HepG2 (cell line): ENCODE measurements around the gene NXN. TPM values are rescaled to one million over a fixed set of nuclear protein-coding genes. Genes with fewer than 3 reads are reported as not detected.

Source experiments
- FOXA3 ChIP-seq: IDR thresholded peaks from 2 replicates; pipeline ENCODE4 v1.6.1; 2016; ENCODE audit warnings: missing genetic modification reagents, missing compliant biosample characterization
- HCFC1 ChIP-seq: fragments of 150-350 bp; IDR thresholded peaks from 2 replicates; pipeline ENCODE4 v1.6.1; 2014; ENCODE audit warnings: low read depth, low read length
- HOXA5 ChIP-seq: sonication (generic); formaldehyde crosslinking; IDR thresholded peaks from 2 replicates; pipeline ENCODE4 v1.4.0; 2020; ENCODE audit warnings: missing genetic modification reagents
- IKZF4 ChIP-seq: sonication (generic); formaldehyde crosslinking; IDR thresholded peaks from 2 replicates; pipeline ENCODE4 v1.5.1; 2020; ENCODE audit warnings: borderline replicate concordance, mild to moderate bottlenecking, low read depth, missing genetic modification reagents; ENCODE audit errors: not compliant biosample characterization
- JUNB ChIP-seq: sonication (generic); formaldehyde crosslinking; IDR thresholded peaks from 2 replicates; pipeline ENCODE4 v1.8.0; 2022; ENCODE audit warnings: missing genetic modification reagents, mild to moderate bottlenecking, borderline replicate concordance
- POLR2AphosphoS5 ChIP-seq: IDR thresholded peaks from 2 replicates; pipeline ENCODE4 v1.6.1; 2012; ENCODE audit warnings: low read depth, low read length
- RBFOX2 ChIP-seq: fragments of 200-400 bp; formaldehyde crosslinking; IDR thresholded peaks from 2 replicates; pipeline ENCODE4 v1.6.1; 2017; ENCODE audit warnings: low read depth, mild to moderate bottlenecking, low read length
- RFXAP ChIP-seq: sonication (generic); formaldehyde crosslinking; IDR thresholded peaks from 2 replicates; pipeline ENCODE4 v1.4.0; 2020; ENCODE audit warnings: missing genetic modification reagents, borderline replicate concordance
- SALL1 ChIP-seq: sonication (generic); formaldehyde crosslinking; IDR thresholded peaks from 2 replicates; pipeline ENCODE4 v1.8.0; 2022; ENCODE audit warnings: mild to moderate bottlenecking, missing genetic modification reagents
- SCMH1 ChIP-seq: sonication (generic); formaldehyde crosslinking; IDR thresholded peaks from 2 replicates; pipeline ENCODE4 v1.9.0; 2021; ENCODE audit warnings: missing genetic modification reagents, mild to moderate bottlenecking, borderline replicate concordance
- TCF12 ChIP-seq, 2 experiments: fragments of 450-650 bp in 1 of 2; sonication (generic) in 1 of 2; formaldehyde crosslinking in 1 of 2; IDR thresholded peaks; 2 replicates each; pipeline versions ENCODE4 v1.6.1 to v1.8.0; 2017 to 2022; ENCODE audit warnings: antibody characterized with exemption in 1 of 2, mild to moderate bottlenecking in 1 of 2, missing genetic modification reagents in 1 of 2, moderate library complexity in 1 of 2
- YY1 ChIP-seq: IDR thresholded peaks from 2 replicates; pipeline ENCODE4 v1.6.1; 2011; ENCODE audit warnings: low read length, low read depth, moderate library complexity, mild to moderate bottlenecking; ENCODE audit not compliant: insufficient read depth, insufficient replicate concordance
- ZBTB1 ChIP-seq: sonication (generic); formaldehyde crosslinking; IDR thresholded peaks from 2 replicates; pipeline ENCODE4 v1.4.0; 2020; ENCODE audit warnings: missing genetic modification reagents, borderline replicate concordance
- ZNF142 ChIP-seq: sonication (generic); formaldehyde crosslinking; IDR thresholded peaks from 2 replicates; pipeline ENCODE4 v1.4.0; 2020; ENCODE audit warnings: missing genetic modification reagents
- ZNF350 ChIP-seq: sonication (generic); formaldehyde crosslinking; IDR thresholded peaks from 2 replicates; pipeline ENCODE4 v1.4.0; 2020; ENCODE audit warnings: mild to moderate bottlenecking, low read depth, missing genetic modification reagents, borderline replicate concordance
- ZNF543 ChIP-seq: sonication (generic); formaldehyde crosslinking; IDR thresholded peaks from 2 replicates; pipeline ENCODE4 v1.4.0; 2020; ENCODE audit warnings: mild to moderate bottlenecking, missing genetic modification reagents
- ZNF556 ChIP-seq: sonication (generic); formaldehyde crosslinking; IDR thresholded peaks from 2 replicates; pipeline ENCODE4 v1.4.0; 2020; ENCODE audit warnings: mild to moderate bottlenecking, missing genetic modification reagents, borderline replicate concordance
- ZNF773 ChIP-seq: sonication (generic); formaldehyde crosslinking; IDR thresholded peaks from 2 replicates; pipeline ENCODE4 v1.4.0; 2020; ENCODE audit warnings: missing genetic modification reagents, borderline replicate concordance
- ZNF776 ChIP-seq: sonication (generic); formaldehyde crosslinking; IDR thresholded peaks from 2 replicates; pipeline ENCODE4 v1.4.0; 2020; ENCODE audit warnings: mild to moderate bottlenecking, missing genetic modification reagents
- polyA plus RNA-seq, 8 experiments: library from polyadenylated mRNA; depleted of rRNA in 3 of 8; stranded (reverse) in 7 of 8; unstranded in 1 of 8; fragments of >200 nt; fragmentation: Illumina TruSeq in 4 of 8; extraction: Trizol in 4 of 8; gene quantifications; 2 replicates each; pipeline versions ENCODE4 v1.2.1 to v1.2.3, GENCODE V29; 2011 to 2016; ENCODE audit warnings: low read depth in 4 of 8, missing spikeins in 1 of 8, mixed read lengths in 1 of 8; ENCODE audit not compliant: insufficient read depth in 1 of 8
- total RNA-seq, 5 experiments: library from RNA; depleted of rRNA; stranded (reverse); fragments of >200 nt; fragmentation: Illumina TruSeq; extraction: Trizol; gene quantifications; 2 replicates each; pipeline ENCODE4 v1.2.3, GENCODE V29; 2016; ENCODE audit warnings: low read depth in 1 of 5
- TF ChIP-seq, protein P1 (sequence below): sonication (generic); formaldehyde crosslinking; conservative IDR thresholded peaks from 2 replicates; pipeline ENCODE4 v1.4.0; 2020; ENCODE audit warnings: mild to moderate bottlenecking, missing genetic modification reagents, moderate library complexity

Gene NXN
- total and polyA plus RNA-seq, 2 of the 13 experiments (the other 11 are each of a cell fraction or from before 2014, with no cell fraction given): 22.2 to 24.3 TPM

DNA sequence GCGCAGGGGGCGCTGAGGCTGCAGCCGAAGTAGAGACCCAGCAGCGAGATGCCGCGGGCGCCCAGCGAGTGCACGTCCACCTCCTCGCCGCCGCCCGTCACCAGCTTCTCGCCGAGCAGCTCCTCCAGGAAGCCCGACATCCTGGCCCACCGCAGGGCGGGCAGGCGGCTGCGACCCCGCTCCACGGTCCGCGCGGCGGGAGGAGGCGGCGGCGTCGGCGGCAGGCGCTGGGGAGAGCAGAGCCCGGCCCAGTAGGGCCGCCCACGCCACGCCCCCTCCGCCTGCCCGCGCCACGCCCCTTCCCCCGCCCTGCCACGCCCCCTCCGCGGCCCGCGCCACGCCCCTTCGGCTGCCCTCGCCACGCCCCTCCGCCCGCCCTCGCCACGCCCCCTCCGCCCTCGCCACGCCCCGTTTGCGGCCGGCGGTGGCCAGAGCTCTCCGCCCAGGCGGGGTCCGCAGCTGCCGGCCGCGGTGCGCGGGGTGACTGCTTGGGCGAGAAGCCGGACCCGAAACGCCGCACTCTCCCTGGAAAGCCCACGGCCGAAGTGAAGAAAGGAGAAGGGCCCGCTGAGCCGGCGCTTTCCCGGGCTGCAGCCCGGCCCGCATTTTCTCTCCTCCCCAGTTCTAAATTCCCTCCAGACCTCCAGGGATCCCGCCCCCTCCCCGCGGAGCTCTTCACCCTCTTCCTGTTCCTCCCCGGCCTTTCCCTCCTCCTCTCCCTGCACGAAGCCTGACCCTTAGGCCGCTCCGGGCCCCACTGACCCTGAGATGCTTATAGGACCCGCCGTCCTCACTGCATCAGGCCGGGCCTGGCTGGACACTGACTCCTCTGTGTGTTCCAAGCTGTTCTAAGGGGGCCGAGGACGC lies at the start of gene NXN (continued):
- TF ChIP-seq ZNF556 (CRISPR knock-in tag) (no peak), RFXAP (CRISPR knock-in tag) (peak; percentile 60; the same call in 1 of the 2 replicates), ZNF543 (CRISPR knock-in tag) (no peak), SCMH1 (CRISPR knock-in tag) (no peak), IKZF4 (CRISPR knock-in tag) (no peak), ZNF776 (peak; percentile 53; the same call in 1 of the 2 replicates), SALL1 (peak; percentile 77), YY1 (peak; percentile 34), HOXA5 (CRISPR knock-in tag) (no peak; the same call in 1 of the 2 replicates), POLR2AphosphoS5 (peak; percentile 54), HCFC1 (no peak), ZNF142 (CRISPR knock-in tag) (no peak), TCF12 (IDR thresholded peaks at IDR 0.05) (no peak), TCF12 (CRISPR knock-in tag; IDR thresholded peaks at IDR 0.05) (peak; percentile 9; the same call in 1 of the 2 replicates), JUNB (no peak), ZNF350 (peak; percentile 35; the same call in 1 of the 2 replicates), ZNF773 (CRISPR knock-in tag) (no peak; the same call in 1 of the 2 replicates), FOXA3 (CRISPR knock-in tag) (no peak), RBFOX2 (peak; percentile 72), ZBTB1 (CRISPR knock-in tag) (no peak)
- TF ChIP-seq, protein P1, sequence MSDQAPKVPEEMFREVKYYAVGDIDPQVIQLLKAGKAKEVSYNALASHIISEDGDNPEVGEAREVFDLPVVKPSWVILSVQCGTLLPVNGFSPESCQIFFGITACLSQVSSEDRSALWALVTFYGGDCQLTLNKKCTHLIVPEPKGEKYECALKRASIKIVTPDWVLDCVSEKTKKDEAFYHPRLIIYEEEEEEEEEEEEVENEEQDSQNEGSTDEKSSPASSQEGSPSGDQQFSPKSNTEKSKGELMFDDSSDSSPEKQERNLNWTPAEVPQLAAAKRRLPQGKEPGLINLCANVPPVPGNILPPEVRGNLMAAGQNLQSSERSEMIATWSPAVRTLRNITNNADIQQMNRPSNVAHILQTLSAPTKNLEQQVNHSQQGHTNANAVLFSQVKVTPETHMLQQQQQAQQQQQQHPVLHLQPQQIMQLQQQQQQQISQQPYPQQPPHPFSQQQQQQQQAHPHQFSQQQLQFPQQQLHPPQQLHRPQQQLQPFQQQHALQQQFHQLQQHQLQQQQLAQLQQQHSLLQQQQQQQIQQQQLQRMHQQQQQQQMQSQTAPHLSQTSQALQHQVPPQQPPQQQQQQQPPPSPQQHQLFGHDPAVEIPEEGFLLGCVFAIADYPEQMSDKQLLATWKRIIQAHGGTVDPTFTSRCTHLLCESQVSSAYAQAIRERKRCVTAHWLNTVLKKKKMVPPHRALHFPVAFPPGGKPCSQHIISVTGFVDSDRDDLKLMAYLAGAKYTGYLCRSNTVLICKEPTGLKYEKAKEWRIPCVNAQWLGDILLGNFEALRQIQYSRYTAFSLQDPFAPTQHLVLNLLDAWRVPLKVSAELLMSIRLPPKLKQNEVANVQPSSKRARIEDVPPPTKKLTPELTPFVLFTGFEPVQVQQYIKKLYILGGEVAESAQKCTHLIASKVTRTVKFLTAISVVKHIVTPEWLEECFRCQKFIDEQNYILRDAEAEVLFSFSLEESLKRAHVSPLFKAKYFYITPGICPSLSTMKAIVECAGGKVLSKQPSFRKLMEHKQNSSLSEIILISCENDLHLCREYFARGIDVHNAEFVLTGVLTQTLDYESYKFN (CRISPR knock-in tag): no peak
